Naive thymus-derived CD4-positive, alpha-beta T cell (primary cell): ENCODE data around the gene SUCNR1. TPM values are rescaled to one million over a fixed set of nuclear protein-coding genes. Genes with fewer than 3 reads are reported as not detected.

Source experiments
- ATAC-seq: fragments of 150-1000 bp; cut with Tn5 transposase; 2 replicates; pipeline ENCODE4 v1.10.0; 2021; ENCODE audit warnings: mild to moderate bottlenecking, moderate library complexity
- CTCF ChIA-PET: fragments of 350-600 bp; sonication (Branson Sonifier 250); formaldehyde crosslinking; loops from one replicate; lab custom pipeline; 2021; ENCODE audit warnings: antibody characterized with exemption; lab: Charles Lee
- POLR2A ChIA-PET: fragments of 350-600 bp; sonication (Branson Sonifier 250); formaldehyde crosslinking; loops from one replicate; lab custom pipeline; 2021; ENCODE audit warnings: antibody characterized with exemption, inconsistent platforms; lab: Charles Lee
- DNase-seq, 9 donors: peaks; one replicate each; pipeline versions ENCODE4 v3.0.0 to v3.0.0-alpha.2; 2020 to 2022; ENCODE audit warnings: mixed read lengths in 1 of 9
- H3K27ac ChIP-seq: one replicate; pipeline ENCODE4 v1.7.0; 2013; ENCODE audit warnings: mild to moderate bottlenecking, low read depth, low read length, moderate library complexity
- H3K27me3 ChIP-seq, 2 donors: one replicate each; pipeline ENCODE4 v1.7.0; 2013; ENCODE audit warnings: low read length in 2 of 2, mild to moderate bottlenecking in 2 of 2, moderate library complexity in 2 of 2; ENCODE audit not compliant: control insufficient read depth in 2 of 2, insufficient read depth in 2 of 2
- H3K36me3 ChIP-seq, 3 experiments: 1 replicate in 2 of 3; 2 replicates in 1 of 3; pipeline ENCODE4 v1.7.0; 2013; ENCODE audit warnings: low read length in 3 of 3, mild to moderate bottlenecking in 3 of 3, moderate library complexity in 1 of 3; ENCODE audit not compliant: insufficient read depth in 3 of 3, control insufficient read depth in 2 of 3
- H3K4me1 ChIP-seq, 2 donors: one replicate each; pipeline ENCODE4 v1.7.0; 2013; ENCODE audit warnings: low read length in 2 of 2, mild to moderate bottlenecking in 2 of 2, moderate library complexity in 1 of 2; ENCODE audit not compliant: control insufficient read depth in 2 of 2, insufficient read depth in 2 of 2
- H3K4me3 ChIP-seq: 2 replicates; pipeline ENCODE4 v1.7.0; 2013; ENCODE audit warnings: mild to moderate bottlenecking, low read length
- H3K9me3 ChIP-seq, 3 experiments: 1 replicate in 2 of 3; 2 replicates in 1 of 3; pipeline ENCODE4 v1.7.0; 2013; ENCODE audit warnings: low read length in 3 of 3; ENCODE audit not compliant: control insufficient read depth in 2 of 3
- H3K27ac Mint-ChIP-seq, 9 donors: one replicate each; pipeline ENCODE4 v1.8.0; 2020 to 2022; ENCODE audit warnings: mixed read lengths in 9 of 9, mild to moderate bottlenecking in 8 of 9, moderate library complexity in 5 of 9, inconsistent platforms in 2 of 9
- H3K27me3 Mint-ChIP-seq, 5 donors: one replicate each; pipeline ENCODE4 v1.8.0; 2021 to 2022; ENCODE audit warnings: mixed read lengths in 5 of 5, mild to moderate bottlenecking in 1 of 5
- H3K36me3 Mint-ChIP-seq, 5 donors: one replicate each; pipeline ENCODE4 v1.8.0; 2020 to 2022; ENCODE audit warnings: mixed read lengths in 5 of 5, mild to moderate bottlenecking in 3 of 5, inconsistent platforms in 1 of 5
- H3K4me1 Mint-ChIP-seq, 7 donors: one replicate each; pipeline ENCODE4 v1.8.0; 2020 to 2022; ENCODE audit warnings: mixed read lengths in 7 of 7, mild to moderate bottlenecking in 3 of 7, inconsistent platforms in 1 of 7
- H3K4me3 Mint-ChIP-seq, 10 donors: one replicate each; pipeline ENCODE4 v1.8.0; 2020 to 2022; ENCODE audit warnings: mild to moderate bottlenecking in 10 of 10, mixed read lengths in 10 of 10, moderate library complexity in 6 of 10, inconsistent platforms in 2 of 10
- H3K9me3 Mint-ChIP-seq, 11 donors: one replicate each; pipeline ENCODE4 v1.8.0; 2020 to 2022; ENCODE audit warnings: mixed read lengths in 11 of 11, mild to moderate bottlenecking in 4 of 11, inconsistent platforms in 1 of 11, moderate library complexity in 1 of 11
- intact Hi-C, 2 donors: fragments of 100-400 bp; cut with micrococcal nuclease; formaldehyde crosslinking; loops; one replicate each; pipeline ENCODE4 v1.15.1; 2023
- polyA plus RNA-seq, 2 donors: library from polyadenylated mRNA; unstranded; fragments of 300-500 nt; fragmentation: Illumina TruSeq; gene quantifications; one replicate each; pipeline ENCODE4 v1.2.3, GENCODE V29; 2021
- total RNA-seq, 6 experiments: library from RNA in 5 of 6; stranded (reverse) in 5 of 6; gene quantifications; 1 replicate in 5 of 6; 2 replicates in 1 of 6; pipeline ENCODE4 v1.2.3 and lab custom pipeline; 2021 to 2026

Gene SUCNR1
- total and polyA plus RNA-seq, 7 experiments from 2014 or later: 0.12 TPM; not detected in 6

- intact Hi-C loops: no loop called here
- DNase-seq (no peak), ATAC-seq (no peak)
- Mint-ChIP-seq H3K4me3 (no peak overlapping the region), H3K36me3 (peaks cover 0 to 3% (median 0%) of the 10 kb centered on the region in 5 donors), H3K9me3 (peaks cover 0 to 9% (median 0%) of the 10 kb centered on the region in 11 donors), H3K4me1 (no peaks in the 10 kb centered on the region), H3K27me3 (peaks cover 7 to 31% (median 14%) of the 10 kb centered on the region in 5 donors), H3K27ac (no peak overlapping the region)
- ChIA-PET CTCF (no interaction called here), POLR2A (no interaction called here)
- Histone ChIP-seq H3K36me3 (no peaks in the 10 kb centered on the region), H3K4me1 (no peaks in the 10 kb centered on the region), H3K27me3 (peaks cover 0 to 4% of the 10 kb centered on the region in 2 donors), H3K27ac (no peak overlapping the region), H3K4me3 (no peak overlapping the region), H3K9me3 (no peaks in the 10 kb centered on the region)
Measured at GRCh38 chr3:151856641-151857040, 16.8 kb upstream of the SUCNR1 start.

DNA sequence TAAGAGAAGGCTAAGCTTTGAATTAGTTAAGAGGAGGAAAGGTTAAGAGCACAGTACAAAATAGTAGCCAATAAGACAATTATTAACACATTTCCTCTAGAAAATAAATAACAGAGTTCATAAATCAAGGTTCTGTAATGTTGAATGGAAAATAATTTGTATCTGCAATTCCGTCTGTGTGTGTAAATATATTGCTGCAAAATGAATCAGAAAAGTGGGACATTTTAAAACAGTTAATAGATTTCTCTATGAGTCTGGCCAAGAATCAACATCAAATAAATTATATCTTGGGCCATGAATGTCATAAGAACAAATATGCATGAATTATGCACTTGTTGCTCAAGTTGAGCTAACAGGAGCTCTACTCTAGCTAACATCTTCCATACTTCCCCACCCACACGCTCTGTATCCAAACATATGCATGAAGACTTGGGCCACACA lies 14.2 kb upstream of the SUCNR1 start:
- no peaks in the 10 kb centered on the region for H3K4me1 ChIP-seq
- no peaks in the 10 kb centered on the region for H3K9me3 Mint-ChIP-seq
- DNase-seq (no peak), ATAC-seq (no peak)
- ChIA-PET POLR2A (no interaction called here), CTCF (no interaction called here)
- H3K27me3 Mint-ChIP-seq: peaks cover 6 to 22% (median 10%) of the 10 kb centered on the region in 5 donors
- no peaks in the 10 kb centered on the region for H3K4me1 Mint-ChIP-seq
- H3K4me3 Mint-ChIP-seq: no peak overlapping the region
- H3K36me3 ChIP-seq: no peaks in the 10 kb centered on the region
- intact Hi-C loops: no loop called here
- H3K27ac ChIP-seq: no peak overlapping the region
- H3K9me3 ChIP-seq: no peaks in the 10 kb centered on the region
- peaks cover 0 to 4% of the 10 kb centered on the region in 2 donors for H3K27me3 ChIP-seq
- no peaks in the 10 kb centered on the region for H3K36me3 Mint-ChIP-seq
- no peak overlapping the region for H3K4me3 ChIP-seq
- no peak overlapping the region for H3K27ac Mint-ChIP-seq

- POLR2A ChIA-PET: no interaction called here
- Histone ChIP-seq H3K4me1 (no peaks in the 10 kb centered on the region), H3K27ac (no peak overlapping the region), H3K4me3 (no peak overlapping the region), H3K36me3 (no peaks in the 10 kb centered on the region), H3K27me3 (peaks cover 0 to 4% of the 10 kb centered on the region in 2 donors), H3K9me3 (no peaks in the 10 kb centered on the region)
- Mint-ChIP-seq H3K36me3 (no peaks in the 10 kb centered on the region), H3K27me3 (peaks cover 0 to 17% (median 10%) of the 10 kb centered on the region in 5 donors), H3K4me3 (no peak overlapping the region), H3K4me1 (no peaks in the 10 kb centered on the region), H3K27ac (no peak overlapping the region), H3K9me3 (no peaks in the 10 kb centered on the region)
- CTCF ChIA-PET: interaction anchor here (0.7 kb wide), 1 partner anchor 1697 kb away, joined by 3 read pairs; no protein-coding TSS in a partner anchor
- no peak for ATAC-seq
- intact Hi-C loops: no loop called here
- DNase-seq: no peak
Measured at GRCh38 chr3:151859905-151860304, 13.5 kb upstream of the SUCNR1 start.

GRCh38 chr3:151863611-151864010 lies 9.8 kb upstream of the SUCNR1 start:
- intact Hi-C loops: no loop called here
- POLR2A ChIA-PET: no interaction called here
- CTCF ChIA-PET: no interaction called here

DNA sequence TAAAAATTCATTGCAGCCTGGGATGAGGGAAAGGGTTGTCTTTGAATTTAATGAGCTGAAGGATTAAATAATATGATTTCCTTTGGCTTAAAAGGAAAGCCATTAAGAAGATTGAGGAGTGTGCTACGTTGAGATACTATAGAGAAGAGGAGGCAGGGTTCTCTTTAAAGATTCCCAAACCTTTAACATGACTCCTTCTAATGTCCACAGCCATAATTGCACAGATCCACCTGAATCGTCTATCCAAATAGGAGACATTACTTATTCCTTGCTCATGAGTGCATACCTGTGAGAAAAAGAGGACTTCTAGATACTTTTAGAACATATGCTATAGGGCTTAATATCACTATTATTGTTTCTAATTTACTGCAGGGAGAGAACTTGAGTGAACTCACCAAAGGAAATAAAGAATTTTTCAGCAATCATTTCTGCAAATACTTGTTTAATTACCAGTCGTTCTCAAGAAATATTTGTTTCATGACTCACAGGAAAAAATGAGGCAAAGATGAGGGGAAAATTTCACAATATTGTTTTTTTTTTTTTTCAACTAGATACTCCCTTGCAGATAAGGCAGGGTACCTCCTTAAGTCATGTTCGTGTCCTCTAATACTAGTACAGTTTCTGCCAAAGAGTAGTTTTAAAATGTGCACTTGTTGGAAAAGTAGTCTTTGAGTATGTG lies 8.9 kb upstream of the SUCNR1 start:
- ChIA-PET POLR2A (no interaction called here), CTCF (no interaction called here)
- no peaks in the 10 kb centered on the region for H3K4me1 ChIP-seq
- DNase-seq (no peak), ATAC-seq (no peak)
- no peaks in the 10 kb centered on the region for H3K9me3 ChIP-seq
- no peak overlapping the region for H3K4me3 ChIP-seq
- Mint-ChIP-seq H3K4me1 (no peaks in the 10 kb centered on the region), H3K9me3 (peaks cover 0 to 2% (median 0%) of the 10 kb centered on the region in 11 donors), H3K4me3 (no peak overlapping the region), H3K27me3 (peaks cover 0 to 9% (median 0%) of the 10 kb centered on the region in 5 donors), H3K27ac (no peak overlapping the region), H3K36me3 (no peaks in the 10 kb centered on the region)
- H3K27me3 ChIP-seq: no peaks in the 10 kb centered on the region
- no peaks in the 10 kb centered on the region for H3K36me3 ChIP-seq
- H3K27ac ChIP-seq: no peak overlapping the region
- intact Hi-C loops: no loop called here

More at GRCh38 chr3:151863611-151864010, 9.8 kb upstream of the SUCNR1 start:
- no peak for DNase-seq
- no peaks in the 10 kb centered on the region for H3K36me3 Mint-ChIP-seq
- Histone ChIP-seq H3K4me3 (no peak overlapping the region), H3K27me3 (no peaks in the 10 kb centered on the region), H3K9me3 (no peaks in the 10 kb centered on the region), H3K4me1 (no peaks in the 10 kb centered on the region), H3K27ac (no peak overlapping the region), H3K36me3 (no peaks in the 10 kb centered on the region)
- no peaks in the 10 kb centered on the region for H3K4me1 Mint-ChIP-seq
- H3K9me3 Mint-ChIP-seq: peaks cover 0 to 2% (median 0%) of the 10 kb centered on the region in 11 donors
- no peak for ATAC-seq
- no peak overlapping the region for H3K27ac Mint-ChIP-seq
- H3K27me3 Mint-ChIP-seq: peaks cover 0 to 15% (median 0%) of the 10 kb centered on the region in 5 donors
- H3K4me3 Mint-ChIP-seq: no peak overlapping the region

DNA sequence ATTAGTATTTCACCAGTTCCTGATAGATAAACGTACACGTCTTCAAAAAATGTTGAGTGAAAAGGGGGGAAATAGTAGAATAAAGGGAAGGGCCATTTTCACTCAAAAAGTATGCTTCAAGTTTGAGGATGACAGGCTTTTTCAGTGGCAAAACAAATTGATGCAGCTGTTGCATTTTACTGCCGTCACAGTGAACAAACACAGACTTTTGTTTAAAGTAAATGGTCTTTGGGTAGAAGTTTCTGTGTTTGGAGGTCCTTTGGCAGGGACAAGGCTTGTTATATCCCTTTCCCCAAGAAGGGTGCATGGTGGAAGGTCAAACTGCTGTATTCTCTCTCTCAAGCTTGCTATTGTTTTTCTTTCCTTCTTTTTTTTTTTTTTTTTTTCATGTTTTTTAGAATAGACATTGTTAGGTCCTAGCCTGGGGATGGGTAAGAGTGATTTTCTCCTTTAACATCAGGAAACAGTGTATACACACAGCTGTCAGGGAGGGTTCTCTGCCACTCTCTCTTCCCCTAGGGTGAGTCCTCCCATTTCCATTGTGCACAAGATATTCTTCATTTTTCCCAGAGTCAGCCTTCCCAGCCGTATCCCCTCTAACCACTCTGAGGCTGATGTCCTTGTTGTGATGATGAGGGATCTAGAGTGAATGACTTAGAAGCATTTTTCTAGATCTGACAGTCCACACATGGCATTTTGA lies 6.6 kb upstream of the SUCNR1 start:
- ATAC-seq (no peak), DNase-seq (no peak)
- no peak overlapping the region for H3K27ac ChIP-seq
- H3K9me3 ChIP-seq: no peaks in the 10 kb centered on the region
- no peak overlapping the region for H3K4me3 Mint-ChIP-seq
- POLR2A ChIA-PET: no interaction called here
- intact Hi-C loops: no loop called here
- no peaks in the 10 kb centered on the region for H3K36me3 Mint-ChIP-seq
- H3K4me1 Mint-ChIP-seq: peaks cover 0 to 6% (median 5%) of the 10 kb centered on the region in 7 donors
- CTCF ChIA-PET: interaction anchor here (0.6 kb wide), 1 partner anchor 550 kb away, joined by 6 read pairs; the partner anchor contains the start of gene GPR87
- H3K4me3 ChIP-seq: no peak overlapping the region
- H3K27me3 Mint-ChIP-seq: peaks cover 0 to 9% (median 0%) of the 10 kb centered on the region in 5 donors
- no peaks in the 10 kb centered on the region for H3K27me3 ChIP-seq
- H3K27ac Mint-ChIP-seq: no peak overlapping the region
- no peaks in the 10 kb centered on the region for H3K36me3 ChIP-seq
- peaks cover 0 to 2% (median 0%) of the 10 kb centered on the region in 11 donors for H3K9me3 Mint-ChIP-seq
- H3K4me1 ChIP-seq: no peaks in the 10 kb centered on the region
